ENCODE data around the gene ACBD3. TPM values are rescaled to one million over a fixed set of nuclear protein-coding genes. Genes with fewer than 3 reads are reported as not detected.

Gene ACBD3
- total RNA-seq, 2 donors from 2014 or later = 45.8 to 56.0 TPM

- ATAC-seq = no peak
- intact Hi-C loops (cut with DNase I, micrococcal nuclease) = no loop called here
- DNase-seq = no peak
These were observed 31.9 kb downstream of the ACBD3 start for GRCh38 chr1:226154593-226154992.

DNA sequence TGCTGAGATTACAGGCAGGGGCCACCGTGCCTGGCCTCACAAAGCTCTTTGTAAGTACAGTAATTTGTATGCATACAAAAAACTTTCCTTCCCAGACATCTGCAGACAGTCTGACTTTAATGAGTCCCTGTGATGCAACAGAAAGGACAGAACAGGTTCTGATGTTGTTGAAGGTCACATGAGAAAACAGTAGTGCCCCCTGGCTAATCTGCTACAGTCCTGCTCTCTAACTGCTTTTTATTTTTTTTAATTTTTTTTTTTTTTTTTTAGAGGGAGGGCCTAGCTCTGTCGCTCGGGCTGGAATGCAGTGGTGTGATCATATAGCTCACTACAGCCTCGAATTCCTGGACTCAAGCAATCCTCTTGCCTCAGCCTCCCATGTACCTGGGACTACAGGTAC is 36.7 kb downstream of the ACBD3 start:
- no peak for DNase-seq
- intact Hi-C loops (cut with DNase I, micrococcal nuclease) = no loop called here
- ATAC-seq = peak; percentile 32

DNA sequence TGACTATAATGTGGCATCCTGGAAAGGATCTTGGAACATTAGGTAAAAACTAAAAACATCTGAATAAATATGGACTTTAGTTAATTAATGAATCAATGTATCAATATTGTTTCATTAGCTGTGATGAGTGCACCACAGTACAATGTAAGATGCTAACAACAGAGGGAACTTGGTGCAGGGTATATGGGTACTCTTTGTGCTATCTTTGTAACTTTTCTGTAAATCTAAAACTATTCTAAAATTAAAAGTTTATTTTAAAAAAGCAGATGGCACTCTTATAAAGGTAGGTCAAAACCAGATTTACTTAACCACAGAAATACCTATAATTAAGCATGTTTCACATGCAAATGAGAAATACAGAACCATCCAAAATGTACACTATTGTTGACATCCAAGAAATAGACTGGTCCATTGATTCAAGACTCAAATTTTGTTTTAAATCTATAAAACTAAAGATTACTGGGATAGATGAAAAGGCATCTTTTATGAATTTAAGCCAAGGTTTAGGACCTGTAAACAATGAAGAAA is 38.4 kb downstream of the ACBD3 start:
- DNase-seq = no peak
- no peak for ATAC-seq
- intact Hi-C loops (cut with DNase I, micrococcal nuclease) = no loop called here

DNA sequence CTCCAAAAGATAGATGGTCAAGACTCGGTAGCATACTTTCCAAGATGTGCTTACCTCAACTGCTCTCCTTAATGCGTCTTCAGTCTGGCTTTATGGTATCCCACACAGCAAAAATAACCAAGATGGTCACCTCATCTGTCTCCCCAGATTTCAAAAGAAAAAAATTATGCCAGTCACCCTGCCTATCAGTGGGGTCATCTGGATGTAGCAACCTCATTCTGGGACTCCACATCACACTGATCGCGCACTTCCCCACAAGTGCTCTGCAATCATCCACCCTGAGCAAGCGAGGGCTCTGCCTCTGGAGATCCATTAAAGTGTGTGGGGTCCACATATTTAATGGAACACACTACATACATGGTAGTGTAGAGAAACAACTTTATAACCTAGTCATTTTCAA is 42.5 kb downstream of the ACBD3 start:
- ATAC-seq (no peak), DNase-seq (no peak)
- intact Hi-C loops (cut with DNase I, micrococcal nuclease) = no loop called here

GRCh38 chr1:226135709-226136108 is 50.8 kb downstream of the ACBD3 start:
- intact Hi-C loops (cut with DNase I, micrococcal nuclease) = no loop called here
- no peak for DNase-seq
- peak; percentile 11 for ATAC-seq

GRCh38 chr1:226135059-226135651 is 51.4 kb downstream of the ACBD3 start:
- intact Hi-C loops (cut with DNase I, micrococcal nuclease) = no loop called here
- DNase-seq (peak; percentile 76 to 82), ATAC-seq (peak; percentile 90)

DNA sequence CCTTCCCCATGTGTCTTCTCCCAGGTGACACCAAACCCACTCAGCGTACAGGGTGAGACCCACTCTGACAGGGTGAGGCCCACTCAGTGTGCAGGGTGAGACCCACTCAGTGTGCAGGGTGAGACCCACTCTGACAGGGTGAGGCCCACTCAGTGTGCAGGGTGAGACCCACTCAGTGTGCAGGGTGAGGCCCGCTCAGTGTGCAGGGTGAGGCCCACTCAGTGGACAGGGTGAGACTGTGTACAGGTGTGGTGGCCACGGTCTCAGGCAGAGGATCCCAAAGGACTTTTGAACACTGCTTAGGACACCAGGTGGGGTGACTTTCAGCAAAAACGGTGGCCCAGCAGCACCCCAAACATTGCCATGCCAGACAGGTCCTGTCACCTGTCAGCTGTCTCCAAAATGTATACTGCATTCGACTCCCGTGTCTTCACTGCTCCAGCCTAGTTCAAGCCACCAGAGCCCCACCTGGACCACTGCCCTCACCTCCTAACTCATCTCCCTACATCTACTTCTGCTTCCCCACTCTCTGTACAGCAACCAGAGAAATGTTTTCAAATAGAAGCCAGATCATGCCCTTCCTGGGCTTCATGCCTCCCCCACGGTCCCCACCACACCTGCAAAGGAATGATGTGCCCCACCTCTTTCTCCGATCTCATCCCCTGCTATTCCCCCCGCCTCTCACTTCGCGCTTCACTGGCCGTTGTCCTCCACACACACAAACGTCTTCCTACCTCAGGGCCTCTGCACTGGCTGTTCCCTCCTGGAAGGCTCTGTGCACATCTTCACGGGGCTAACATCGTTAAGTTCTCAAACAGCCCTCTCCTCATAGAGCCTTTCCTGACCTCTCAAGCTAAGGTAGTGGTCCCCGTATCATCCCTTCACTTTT is 52.1 kb downstream of the ACBD3 start:
- intact Hi-C loops (cut with DNase I, micrococcal nuclease) = no loop called here
- peak; percentile 14 for ATAC-seq
- DNase-seq = no peak

DNA sequence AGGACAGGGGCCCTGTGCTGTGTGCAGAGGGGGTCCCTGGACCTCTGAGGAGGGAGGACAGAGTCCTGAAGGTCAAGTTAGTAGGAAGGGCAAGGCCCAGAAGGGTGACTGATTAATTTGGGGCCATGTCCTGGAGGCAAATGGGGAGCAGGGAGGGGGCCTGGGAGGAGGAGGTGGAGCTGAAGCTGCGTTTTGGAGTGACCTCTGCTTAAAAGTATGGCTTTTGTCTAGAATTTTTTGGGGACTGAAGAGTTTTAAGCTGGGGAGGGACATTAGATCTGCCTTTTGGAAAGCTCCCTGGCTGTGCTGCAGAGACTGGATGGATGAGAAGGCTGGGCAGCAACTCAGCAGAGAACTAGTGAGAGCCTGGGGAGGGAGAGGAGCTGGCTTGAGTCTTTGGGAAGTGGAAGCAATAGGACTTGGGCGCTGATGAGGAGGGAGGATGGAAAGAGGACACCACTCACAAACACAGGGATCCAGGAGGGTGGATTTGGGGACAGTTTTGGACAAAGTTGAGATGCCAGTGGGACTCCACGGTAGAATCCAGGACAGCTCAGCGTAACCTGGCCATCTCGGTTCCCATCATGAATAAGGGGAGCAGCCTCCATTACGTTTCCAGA is 52.9 kb downstream of the ACBD3 start:
- intact Hi-C loops (cut with DNase I, micrococcal nuclease) = no loop called here
- ATAC-seq (no peak), DNase-seq (no peak)

- DNase-seq (peak in 1 of 2 donors; percentile 45), ATAC-seq (peak; percentile 42)
- intact Hi-C loops (cut with DNase I, micrococcal nuclease) = no loop called here
These were observed 53.6 kb downstream of the ACBD3 start for GRCh38 chr1:226132728-226133503.

DNA sequence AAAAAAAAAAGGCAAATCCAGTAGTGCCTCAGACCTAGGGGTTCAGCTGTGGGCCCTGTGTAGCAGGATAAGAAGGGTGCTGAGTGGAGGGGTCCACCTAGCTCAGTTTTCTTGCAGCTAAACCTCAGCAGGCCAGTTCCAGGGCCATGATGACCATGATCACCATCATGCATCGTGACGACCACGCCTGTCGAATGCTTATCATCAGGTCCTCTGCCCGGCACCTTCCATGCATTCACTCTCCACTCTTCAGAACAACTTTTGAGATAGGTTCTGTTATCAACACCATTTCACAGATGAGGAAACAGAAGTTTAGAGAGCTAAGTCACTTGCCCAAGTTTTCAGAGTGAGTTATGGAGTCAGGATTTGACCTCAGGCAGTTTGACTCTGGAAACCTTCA is 54.9 kb downstream of the ACBD3 start:
- DNase-seq (no peak), ATAC-seq (no peak)
- intact Hi-C loops (cut with DNase I, micrococcal nuclease) = no loop called here

GRCh38 chr1:226129230-226129629 is 57.3 kb downstream of the ACBD3 start:
- DNase-seq = no peak
- ATAC-seq = no peak
- intact Hi-C loops (cut with DNase I, micrococcal nuclease) = loop anchor here (5.0 to 10.0 kb wide), 3 partner anchors 56 to 68 kb away; partner anchors contain the start of genes ACBD3 (in 1 of the 2) and H3-3A (in 1 of the 2)

GRCh38 chr1:226128487-226129075 is 58.0 kb downstream of the ACBD3 start:
- ATAC-seq (no peak), DNase-seq (no peak)
- intact Hi-C loops (cut with DNase I, micrococcal nuclease) = loop anchor here (5.0 to 10.0 kb wide), 3 partner anchors 56 to 69 kb away; partner anchors contain the start of genes ACBD3 (in 1 of the 2) and H3-3A (in 1 of the 2)

- peak in 1 of 2 donors; percentile 36 for DNase-seq
- intact Hi-C loops (cut with DNase I, micrococcal nuclease) = loop anchor here (5.0 to 10.0 kb wide), 3 partner anchors 58 to 70 kb away; partner anchors contain the start of genes ACBD3 (in 1 of the 2) and H3-3A (in 1 of the 2)
These were observed 59.5 kb downstream of the ACBD3 start for GRCh38 chr1:226126824-226127569.

DNA sequence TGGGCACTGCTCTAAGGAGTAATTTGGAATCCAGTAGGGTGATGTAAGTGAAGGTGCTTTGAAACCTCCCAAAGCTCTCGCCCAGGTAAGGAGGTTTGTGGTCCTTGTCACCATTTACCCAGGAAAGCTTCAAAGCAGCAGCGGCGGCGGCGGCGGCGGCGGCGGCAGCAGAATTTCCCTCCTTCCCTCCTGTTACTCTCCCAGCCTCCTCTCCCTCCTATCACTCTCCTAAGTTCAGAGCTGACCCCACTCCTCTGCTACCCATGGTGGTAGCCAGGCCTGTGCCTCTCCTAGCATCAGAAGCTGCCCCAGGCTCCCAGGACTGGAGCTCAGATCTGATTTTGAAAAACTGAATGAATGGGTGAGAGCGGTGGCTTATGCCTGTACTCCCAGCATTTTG is 60.7 kb downstream of the ACBD3 start:
- DNase-seq (no peak), ATAC-seq (no peak)
- intact Hi-C loops (cut with DNase I, micrococcal nuclease) = loop anchor here (5.0 to 10.0 kb wide), 3 partner anchors 59 to 71 kb away; partner anchors contain the start of genes ACBD3 (in 1 of the 2) and H3-3A (in 1 of the 2)

More at GRCh38 chr1:226126824-226127569, 59.5 kb downstream of the ACBD3 start:
- peak; percentile 0 for ATAC-seq

GRCh38 chr1:226125097-226125630 is 61.4 kb downstream of the ACBD3 start:
- ATAC-seq (peak; percentile 25), DNase-seq (peak; percentile 85 to 97)
- intact Hi-C loops (cut with DNase I, micrococcal nuclease) = loop anchor here (5.0 to 10.0 kb wide), 3 partner anchors 60 to 72 kb away; partner anchors contain the start of genes ACBD3 (in 1 of the 2) and H3-3A (in 1 of the 2)

GRCh38 chr1:226123591-226124471 is 62.7 kb downstream of the ACBD3 start:
- DNase-seq = peak; percentile 45 to 70
- ATAC-seq = peak; percentile 16
- intact Hi-C loops (cut with DNase I, micrococcal nuclease) = loop anchor here (5.0 to 10.0 kb wide), 3 partner anchors 57 to 61 kb away; partner anchors contain the start of genes ACBD3 (in 1 of the 2) and H3-3A (in 1 of the 2)
